Activated T-cell treated with anti-CD3 and anti-CD28 coated beads for 24 hours (primary cell): ENCODE data around the gene FIGNL1.
"Not testable (repeated sequence)": the region's sequence is repeated elsewhere in the genome, so short reads cannot be mapped to it uniquely, and the experiment has no call there.

Experiments
- DNase-seq: peaks from one replicate; pipeline ENCODE4 v3.0.0-alpha.2; 2020; ENCODE audit warnings: low read depth

Gene FIGNL1

DNA sequence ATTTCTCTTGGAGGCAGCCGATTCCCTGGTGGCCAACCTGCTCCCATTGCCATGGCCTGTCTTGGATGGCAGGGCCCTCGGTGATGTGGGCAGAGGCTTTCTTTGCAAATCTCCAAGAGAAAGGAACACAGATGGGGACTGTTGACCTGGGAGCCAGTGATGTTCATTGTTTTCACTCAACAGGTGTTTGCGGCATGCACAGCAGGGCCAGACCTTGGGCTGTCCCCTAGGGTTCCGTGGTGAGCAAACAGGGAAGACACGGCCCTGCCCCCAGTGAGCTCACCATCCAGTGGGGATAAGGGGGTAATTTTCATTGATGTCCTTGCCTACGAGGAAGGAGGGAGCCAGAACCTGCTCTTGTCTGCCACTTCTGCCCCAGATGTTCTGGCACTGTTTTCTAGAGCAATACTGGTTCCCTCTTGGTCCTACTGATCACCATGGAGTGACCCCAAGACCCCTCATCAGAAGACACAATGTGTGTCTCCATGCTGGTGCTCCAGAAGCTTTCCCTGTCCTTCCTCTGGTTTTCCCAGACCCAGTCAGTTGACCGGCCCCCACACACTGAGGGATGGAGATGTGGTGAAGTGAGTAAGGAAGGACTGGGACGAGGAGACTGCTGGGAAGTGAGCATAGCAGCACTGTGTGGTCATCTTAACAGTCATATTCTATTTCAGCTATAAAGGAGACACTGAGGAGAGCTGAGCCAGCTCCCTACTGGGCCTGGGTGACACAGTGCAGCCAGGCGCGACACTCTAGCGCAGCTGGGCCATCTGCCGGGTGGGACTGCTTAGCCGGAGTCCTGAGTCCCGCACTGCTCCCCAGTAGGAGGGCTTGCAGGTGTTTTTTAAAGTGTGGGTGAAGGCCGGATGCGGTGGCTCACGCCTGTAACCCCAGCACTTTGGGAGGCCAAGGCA lies 20.4 kb upstream of the FIGNL1 start:
- no peak for DNase-seq

GRCh38 chr7:50469181-50469580 lies 19.0 kb upstream of the FIGNL1 start:
- no peak for DNase-seq

GRCh38 chr7:50467817-50468610 lies 17.9 kb upstream of the FIGNL1 start:
- peak; percentile 78 for DNase-seq

GRCh38 chr7:50466815-50467585 lies 16.9 kb upstream of the FIGNL1 start:
- DNase-seq, result no peak

DNA sequence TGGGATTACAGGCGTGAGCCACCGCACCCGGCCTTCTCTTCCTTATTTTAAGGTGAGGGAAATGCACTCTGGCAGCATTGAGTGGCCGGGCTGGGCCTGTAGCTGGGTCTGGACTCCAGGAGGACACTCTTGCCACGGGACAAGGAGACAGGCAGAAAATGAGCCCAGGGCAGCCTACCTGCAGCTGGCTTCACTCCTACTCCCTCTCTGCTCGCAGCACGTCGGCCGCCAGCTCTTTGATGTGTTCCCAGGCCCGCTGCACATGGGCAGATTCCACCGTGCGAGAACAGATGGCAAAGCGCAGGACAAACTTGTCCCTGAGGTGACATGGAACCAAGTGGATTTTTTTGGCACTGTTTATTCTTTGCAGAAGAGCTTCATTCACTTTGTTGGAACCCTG lies 12.9 kb upstream of the FIGNL1 start:
- DNase-seq, result no peak

- DNase-seq, result no peak
Measured at GRCh38 chr7:50462361-50462760, 12.2 kb upstream of the FIGNL1 start.

- no peak for DNase-seq
Measured at GRCh38 chr7:50461695-50462094, 11.5 kb upstream of the FIGNL1 start.

DNA sequence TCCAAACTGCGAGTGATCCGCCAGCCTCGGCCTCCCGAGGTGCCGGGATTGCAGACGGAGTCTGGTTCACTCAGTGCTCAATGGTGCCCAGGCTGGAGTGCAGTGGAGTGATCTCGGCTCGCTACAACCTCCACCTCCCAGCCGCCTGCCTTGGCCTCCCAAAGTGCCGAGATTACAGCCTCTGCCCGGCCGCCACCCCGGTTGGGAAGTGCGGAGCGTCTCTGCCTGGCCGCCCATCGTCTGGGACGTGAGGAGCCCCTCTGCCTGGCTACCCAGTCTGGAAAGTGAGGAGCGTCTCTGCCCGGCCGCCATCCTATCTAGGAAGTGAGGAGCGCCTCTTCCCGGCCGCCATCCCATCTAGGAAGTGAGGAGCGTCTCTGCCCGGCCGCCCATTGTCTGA lies 9.0 kb upstream of the FIGNL1 start:
- DNase-seq, result not testable (repeated sequence)

GRCh38 chr7:50458651-50459050 lies 8.5 kb upstream of the FIGNL1 start:
- DNase-seq, result not testable (repeated sequence)

GRCh38 chr7:50456371-50457123 lies 6.4 kb upstream of the FIGNL1 start:
- no peak for DNase-seq

GRCh38 chr7:50455658-50456057 lies 5.5 kb upstream of the FIGNL1 start:
- no peak for DNase-seq

DNA sequence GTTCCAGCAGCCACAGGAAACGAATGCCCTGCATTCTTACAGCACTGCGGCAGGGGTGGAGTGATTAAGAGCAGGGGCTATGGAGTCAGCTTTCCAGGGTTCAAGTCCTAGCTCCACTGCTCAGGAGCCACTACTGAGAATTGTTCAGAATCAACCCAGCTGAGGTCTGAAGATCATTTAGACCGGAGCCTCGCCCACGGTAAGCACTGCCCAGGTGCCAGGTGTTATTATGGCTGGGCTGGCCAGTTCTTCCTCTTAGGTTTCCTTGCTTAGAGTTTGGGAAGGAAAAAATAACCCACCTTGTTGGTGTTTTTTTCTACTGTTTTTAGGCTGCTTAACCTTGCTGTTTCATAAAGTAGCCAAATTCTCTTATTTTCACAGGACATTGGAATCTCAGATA lies 4.8 kb upstream of the FIGNL1 start:
- DNase-seq, result no peak

DNA sequence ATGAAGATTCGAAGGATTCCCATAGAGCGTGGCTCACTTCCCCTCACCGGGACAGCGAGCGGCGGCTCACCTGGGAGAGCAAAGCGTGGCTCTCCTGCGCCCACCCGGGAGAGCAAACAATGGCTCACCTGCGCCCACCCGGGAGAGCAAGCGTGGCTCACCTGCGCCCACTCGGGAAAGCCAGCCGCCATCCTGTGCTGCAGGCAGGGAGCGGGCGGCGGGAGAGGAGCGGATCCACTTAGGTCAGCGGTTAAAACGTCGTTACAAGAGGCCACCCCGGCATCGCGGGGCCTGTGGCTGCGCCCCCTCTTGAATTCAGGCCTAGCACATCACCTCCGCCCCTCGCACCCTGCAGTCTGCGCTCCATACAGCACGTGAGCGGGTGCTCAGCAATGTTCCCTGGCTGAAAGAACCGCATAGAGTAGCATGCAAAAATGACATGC lies 461 bp upstream of the FIGNL1 start:
- no peak for DNase-seq

DNA sequence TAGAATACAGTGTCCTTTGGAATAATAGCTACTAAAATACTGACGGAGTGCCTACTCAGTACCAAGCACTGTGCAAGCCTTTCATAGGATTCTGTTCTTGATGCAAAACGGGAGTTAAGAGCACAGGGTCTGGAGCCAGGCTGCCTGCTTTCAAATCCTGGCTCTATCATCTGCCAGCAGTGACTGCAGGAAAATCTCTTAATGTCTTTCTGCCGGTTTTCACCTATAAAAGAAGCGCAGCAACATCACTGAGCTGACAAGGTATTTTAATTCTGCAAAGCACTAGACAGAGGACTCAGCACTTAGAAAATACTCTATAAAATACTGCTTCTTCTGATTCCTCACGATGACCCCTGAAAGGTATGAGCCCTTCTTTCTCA lies 659 bp downstream of the FIGNL1 start:
- DNase-seq, result no peak

DNA sequence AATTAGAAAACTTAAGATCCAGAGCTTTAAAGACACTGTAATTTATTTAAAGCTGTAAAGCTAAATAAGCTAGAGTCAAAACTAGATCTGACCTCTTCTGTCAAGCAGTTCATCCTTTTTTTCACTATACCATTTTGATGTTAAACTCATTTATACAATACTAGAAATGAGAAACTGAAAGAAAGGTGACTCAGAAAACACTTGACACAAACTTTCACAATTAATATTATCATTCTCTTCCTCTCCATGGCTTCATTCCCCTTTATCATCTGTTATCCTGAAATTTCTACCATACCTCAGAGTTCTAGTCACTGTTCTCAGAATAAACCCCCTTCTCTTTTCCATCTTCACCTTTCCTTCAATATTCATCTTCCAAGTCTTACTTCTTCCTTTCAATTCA lies 1.3 kb downstream of the FIGNL1 start:
- no peak for DNase-seq

- peak; percentile 10 for DNase-seq
Measured at GRCh38 chr7:50446542-50446960, 3.6 kb downstream of the FIGNL1 start.

GRCh38 chr7:50436133-50436806 lies 13.9 kb downstream of the FIGNL1 start:
- no peak for DNase-seq

DNA sequence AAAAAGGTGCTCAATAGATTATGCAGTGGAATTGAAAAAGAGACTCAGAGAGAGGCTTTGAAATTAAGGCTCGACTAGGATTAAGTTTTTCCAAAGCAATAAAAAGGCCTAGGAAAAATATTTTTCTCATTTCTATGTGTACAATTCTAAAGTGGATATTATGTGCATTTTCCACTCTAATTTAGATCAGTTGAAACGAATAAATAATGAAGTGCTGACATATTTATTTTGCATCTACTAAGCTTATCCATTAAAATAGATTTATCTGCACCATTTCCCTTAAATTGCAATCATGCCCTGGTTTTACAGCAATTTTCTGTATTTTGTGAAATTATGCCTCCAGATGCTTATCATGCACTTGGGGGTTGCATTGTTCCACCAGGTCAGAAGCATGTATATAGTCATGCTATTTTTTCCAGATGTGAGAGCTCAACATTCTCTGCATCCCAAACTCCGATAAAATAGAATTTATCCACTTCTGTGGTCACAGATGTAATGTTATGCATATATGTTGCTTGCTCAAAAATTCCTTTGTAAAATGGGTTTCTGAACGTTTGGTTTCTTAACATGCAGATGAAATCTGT lies 18.3 kb downstream of the FIGNL1 start:
- DNase-seq, result no peak

DNA sequence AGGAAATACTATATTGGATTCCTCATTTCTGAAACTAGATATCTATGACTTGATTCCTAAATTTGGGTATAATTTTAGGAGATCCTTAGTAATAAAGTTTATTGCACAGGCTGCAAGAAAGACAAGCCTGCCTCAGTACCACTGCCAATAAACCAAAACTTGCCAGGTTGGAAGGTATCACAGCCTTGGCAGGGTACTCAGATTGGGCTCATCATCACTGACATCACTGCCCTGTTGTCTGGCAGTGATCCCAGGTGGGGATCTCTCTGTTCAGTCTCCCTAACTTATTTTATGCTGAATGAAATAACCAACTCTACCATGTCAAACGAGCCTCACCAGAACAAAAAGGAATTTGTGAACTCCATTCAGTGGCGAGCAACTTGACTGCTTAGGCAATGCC lies 18.8 kb downstream of the FIGNL1 start:
- DNase-seq, result no peak

GRCh38 chr7:50428911-50429310 lies 21.2 kb downstream of the FIGNL1 start:
- DNase-seq, result no peak

- no peak for DNase-seq
Measured at GRCh38 chr7:50427518-50427917, 22.6 kb downstream of the FIGNL1 start.
